Activated T-cell treated with anti-CD3 and anti-CD28 coated beads, Interleukin-2, amount 50 U/mL, for 24 hours (primary cell): Measurements from ENCODE around the gene CASP6.
A peak's percentile ranks its signal among the peaks of the same experiment; 100 is the strongest.

Experiments used
- DNase-seq: peaks from one replicate; pipeline ENCODE4 v3.0.0-alpha.2; 2020
- H3K27ac Mint-ChIP-seq: 2 replicates; pipeline ENCODE4 v1.8.0; 2020; ENCODE audit warnings: mild to moderate bottlenecking, mixed read lengths
- H3K27me3 Mint-ChIP-seq: 2 replicates; pipeline ENCODE4 v1.8.0; 2020; ENCODE audit warnings: mixed read lengths
- H3K36me3 Mint-ChIP-seq: 2 replicates; pipeline ENCODE4 v1.8.0; 2020; ENCODE audit warnings: low read depth, mixed read lengths
- H3K4me1 Mint-ChIP-seq: 2 replicates; pipeline ENCODE4 v1.8.0; 2020; ENCODE audit warnings: low read depth, mixed read lengths
- H3K4me3 Mint-ChIP-seq: 2 replicates; pipeline ENCODE4 v1.8.0; 2020; ENCODE audit warnings: mild to moderate bottlenecking, moderate library complexity, mixed read lengths
- H3K9me3 Mint-ChIP-seq: 2 replicates; pipeline ENCODE4 v1.8.0; 2020; ENCODE audit warnings: mixed read lengths

Gene CASP6

DNA sequence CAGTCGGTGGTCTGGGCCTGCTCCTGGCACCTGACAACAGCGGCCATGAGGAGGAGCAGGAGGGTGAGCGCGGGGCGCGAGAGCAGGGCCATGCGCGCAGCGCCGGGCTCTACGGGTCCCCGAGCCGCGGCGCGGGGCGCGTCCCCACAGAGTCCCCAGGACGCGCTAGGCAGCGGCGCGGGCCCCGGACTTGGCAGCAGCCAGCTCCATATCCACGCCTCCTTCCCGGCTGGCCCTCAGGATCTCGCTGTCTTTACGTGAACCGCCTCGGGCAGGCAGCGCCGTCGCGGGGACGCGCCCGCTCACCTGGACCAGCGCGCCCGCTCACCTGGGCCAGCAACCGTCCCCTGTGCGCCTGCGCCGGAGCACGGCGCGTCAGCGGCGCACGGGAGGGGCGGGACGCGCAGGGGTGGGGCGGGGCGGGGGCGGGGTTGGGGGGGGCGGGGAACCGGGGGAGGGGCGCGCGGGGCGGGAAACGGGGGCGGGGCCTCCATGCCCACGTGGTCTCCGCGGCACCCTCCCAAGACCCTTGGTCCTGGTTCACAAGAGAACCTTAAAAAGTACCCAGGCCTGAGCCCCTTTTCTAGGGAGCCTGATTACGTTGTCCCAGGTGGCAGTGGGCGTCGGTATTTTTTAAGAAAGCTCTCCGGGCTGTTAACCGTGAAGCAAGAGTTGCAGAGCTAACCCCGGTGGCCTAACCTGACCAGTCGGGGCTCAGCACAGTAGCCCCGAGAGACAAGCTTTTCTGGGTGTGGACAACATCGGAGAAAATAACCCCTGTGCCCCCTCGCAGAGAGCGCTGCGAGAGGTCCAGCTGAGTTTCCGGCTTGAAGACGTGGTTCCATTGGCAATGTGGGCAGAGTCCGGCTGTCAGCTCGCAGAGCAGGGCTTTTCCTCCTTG is 26.7 kb upstream of the CASP6 start, which contains the start of gene PLA2G12A:
Gene PLA2G12A (minus strand): TSS at position 353 of the 901 bp plus-strand sequence. CDS start 261 bp downstream, at position 92.
- peak within 1 kb of the TSS; percentile 85 for H3K27ac Mint-ChIP-seq
- H3K36me3 Mint-ChIP-seq = peaks cover 20% of the 10 kb centered on the region
- peak within 1 kb of the TSS; percentile 88 for H3K4me3 Mint-ChIP-seq
- H3K4me1 Mint-ChIP-seq = peaks cover 24% of the 10 kb centered on the region
- no peaks in the 10 kb centered on the region for H3K27me3 Mint-ChIP-seq
- peak; percentile 88 for DNase-seq
- no peaks in the 10 kb centered on the region for H3K9me3 Mint-ChIP-seq

GRCh38 chr4:109729117-109729717 is 26.0 kb upstream of the CASP6 start:
- Mint-ChIP-seq H3K4me3 (peak overlapping the region; percentile 88), H3K27ac (peak overlapping the region; percentile 85), H3K36me3 (peaks cover 24% of the 10 kb centered on the region), H3K4me1 (peaks cover 24% of the 10 kb centered on the region), H3K27me3 (no peaks in the 10 kb centered on the region), H3K9me3 (no peaks in the 10 kb centered on the region)
- no peak for DNase-seq

DNA sequence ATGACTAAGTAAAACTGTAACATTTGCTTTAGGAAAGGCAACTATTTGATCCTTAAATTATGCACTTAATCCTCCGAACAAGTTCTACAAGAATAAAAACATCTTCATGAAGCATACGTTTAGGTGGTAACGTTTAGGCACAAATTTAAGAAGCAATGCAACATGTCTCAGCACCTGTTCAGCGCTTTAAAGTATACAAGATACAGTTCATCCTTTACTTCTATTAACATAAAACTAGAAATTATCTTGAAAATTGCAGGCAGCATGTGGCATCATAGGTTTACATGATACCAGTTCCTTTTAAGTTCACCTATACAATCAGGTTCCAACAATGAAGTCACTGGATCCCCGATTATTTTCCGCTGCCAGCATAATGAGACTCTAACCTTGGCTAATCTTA is 25.1 kb upstream of the CASP6 start:
- Mint-ChIP-seq H3K4me1 (peaks cover 24% of the 10 kb centered on the region), H3K27ac (no peak overlapping the region), H3K9me3 (no peaks in the 10 kb centered on the region), H3K4me3 (peak overlapping the region; percentile 88), H3K36me3 (peaks cover 24% of the 10 kb centered on the region), H3K27me3 (no peaks in the 10 kb centered on the region)
- no peak for DNase-seq

- H3K4me3 Mint-ChIP-seq = no peak overlapping the region
- H3K36me3 Mint-ChIP-seq = peaks cover 24% of the 10 kb centered on the region
- H3K27me3 Mint-ChIP-seq = no peaks in the 10 kb centered on the region
- no peak for DNase-seq
- peaks cover 15% of the 10 kb centered on the region for H3K4me1 Mint-ChIP-seq
- no peak overlapping the region for H3K27ac Mint-ChIP-seq
- no peaks in the 10 kb centered on the region for H3K9me3 Mint-ChIP-seq
These were observed 19.9 kb upstream of the CASP6 start for GRCh38 chr4:109723110-109723509.

DNA sequence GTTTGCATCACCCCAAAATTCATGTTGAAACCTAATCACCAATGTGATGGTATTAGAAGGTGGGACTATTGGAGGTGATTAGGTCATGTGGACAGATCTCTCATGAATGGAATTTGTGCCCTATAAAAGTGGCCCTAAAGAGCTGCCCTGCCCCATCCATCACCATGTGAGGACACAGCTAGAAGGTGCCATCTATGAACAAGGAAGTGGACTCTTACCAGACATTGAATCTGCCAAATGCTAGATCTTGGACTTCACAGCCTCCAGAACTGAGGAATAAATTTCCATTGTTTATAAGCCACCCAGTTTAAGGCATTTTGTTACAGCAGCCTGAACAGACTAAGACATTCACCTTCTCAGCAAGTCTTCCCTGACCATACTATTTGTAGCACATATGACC is 19.1 kb upstream of the CASP6 start:
- Mint-ChIP-seq H3K27me3 (no peaks in the 10 kb centered on the region), H3K4me3 (no peak overlapping the region), H3K4me1 (peaks cover 11% of the 10 kb centered on the region), H3K36me3 (peaks cover 29% of the 10 kb centered on the region), H3K9me3 (no peaks in the 10 kb centered on the region), H3K27ac (no peak overlapping the region)
- no peak for DNase-seq

DNA sequence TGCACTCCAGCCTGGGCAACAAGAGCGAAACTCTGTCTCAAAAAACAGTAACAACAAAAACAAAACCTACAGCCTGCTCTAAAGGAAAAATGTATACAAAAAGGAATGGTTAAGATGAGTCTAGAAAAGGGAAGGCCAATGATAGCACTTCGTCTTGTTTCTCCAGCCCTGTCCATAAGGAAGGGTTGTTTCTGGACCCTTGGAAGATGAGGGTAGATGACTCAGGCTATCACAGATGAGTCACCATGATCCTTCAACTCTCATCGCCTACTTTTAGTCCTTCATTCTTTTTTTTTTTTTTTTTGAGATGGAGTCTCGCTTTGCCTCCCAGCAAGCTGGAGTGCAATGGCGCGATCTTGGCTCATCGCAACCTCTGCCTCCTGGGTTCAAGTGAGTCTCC is 17.8 kb upstream of the CASP6 start:
- Mint-ChIP-seq H3K36me3 (peaks cover 34% of the 10 kb centered on the region), H3K27ac (no peak overlapping the region), H3K4me3 (no peak overlapping the region), H3K27me3 (no peaks in the 10 kb centered on the region), H3K9me3 (no peaks in the 10 kb centered on the region), H3K4me1 (peaks cover 12% of the 10 kb centered on the region)
- DNase-seq = no peak

GRCh38 chr4:109719604-109720003 is 16.4 kb upstream of the CASP6 start:
- Mint-ChIP-seq H3K36me3 (peaks cover 36% of the 10 kb centered on the region), H3K9me3 (no peaks in the 10 kb centered on the region), H3K4me1 (peaks cover 12% of the 10 kb centered on the region), H3K27ac (no peak overlapping the region), H3K27me3 (no peaks in the 10 kb centered on the region), H3K4me3 (no peak overlapping the region)
- no peak for DNase-seq

DNA sequence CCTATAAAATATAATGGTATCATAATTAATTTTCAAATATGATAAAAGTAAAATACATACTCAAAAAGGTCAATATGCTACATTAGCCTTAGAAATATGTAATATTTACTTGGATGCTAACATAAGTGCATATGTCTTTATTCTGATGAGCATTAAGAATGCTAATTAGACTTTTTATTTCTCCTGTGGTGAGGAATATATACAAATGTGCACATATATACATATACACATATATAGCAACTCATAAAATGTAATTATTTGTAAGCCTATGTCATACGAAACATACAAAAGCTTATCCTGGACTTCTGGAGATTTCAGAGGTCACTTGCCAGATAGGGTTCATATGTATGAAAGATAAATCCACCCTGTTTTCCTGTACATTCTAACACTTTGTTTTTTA is 15.5 kb upstream of the CASP6 start:
- Mint-ChIP-seq H3K4me3 (no peak overlapping the region), H3K9me3 (no peaks in the 10 kb centered on the region), H3K27ac (no peak overlapping the region), H3K27me3 (no peaks in the 10 kb centered on the region), H3K36me3 (peaks cover 41% of the 10 kb centered on the region), H3K4me1 (peaks cover 12% of the 10 kb centered on the region)
- DNase-seq = no peak

DNA sequence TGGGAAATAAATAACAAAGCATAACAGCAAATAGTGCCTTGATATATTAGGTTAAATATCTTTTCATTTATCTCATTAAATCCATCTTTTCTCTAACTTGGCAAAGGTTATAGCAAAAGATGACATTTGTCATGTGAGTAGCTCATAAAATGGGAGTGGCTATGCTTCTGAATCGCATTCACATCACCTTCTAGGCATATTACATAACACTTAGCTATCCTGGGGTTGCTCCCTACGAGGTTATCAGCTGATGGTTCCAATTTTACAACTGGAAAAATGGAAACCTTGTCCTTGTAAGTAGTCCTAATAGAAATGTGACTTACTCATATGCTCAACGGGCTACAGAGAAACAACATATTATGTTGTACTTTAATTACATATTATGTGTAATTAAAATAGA is 10.3 kb upstream of the CASP6 start:
- Mint-ChIP-seq H3K9me3 (no peaks in the 10 kb centered on the region), H3K4me3 (no peak overlapping the region), H3K27me3 (no peaks in the 10 kb centered on the region), H3K36me3 (peaks cover 70% of the 10 kb centered on the region), H3K27ac (no peak overlapping the region), H3K4me1 (peaks cover 10% of the 10 kb centered on the region)
- no peak for DNase-seq

GRCh38 chr4:109708990-109709389 is 5.7 kb upstream of the CASP6 start:
- H3K4me1 Mint-ChIP-seq = peaks cover 8% of the 10 kb centered on the region
- H3K4me3 Mint-ChIP-seq = no peak overlapping the region
- no peaks in the 10 kb centered on the region for H3K27me3 Mint-ChIP-seq
- H3K27ac Mint-ChIP-seq = no peak overlapping the region
- peaks cover 42% of the 10 kb centered on the region for H3K36me3 Mint-ChIP-seq
- no peak for DNase-seq
- H3K9me3 Mint-ChIP-seq = no peaks in the 10 kb centered on the region

DNA sequence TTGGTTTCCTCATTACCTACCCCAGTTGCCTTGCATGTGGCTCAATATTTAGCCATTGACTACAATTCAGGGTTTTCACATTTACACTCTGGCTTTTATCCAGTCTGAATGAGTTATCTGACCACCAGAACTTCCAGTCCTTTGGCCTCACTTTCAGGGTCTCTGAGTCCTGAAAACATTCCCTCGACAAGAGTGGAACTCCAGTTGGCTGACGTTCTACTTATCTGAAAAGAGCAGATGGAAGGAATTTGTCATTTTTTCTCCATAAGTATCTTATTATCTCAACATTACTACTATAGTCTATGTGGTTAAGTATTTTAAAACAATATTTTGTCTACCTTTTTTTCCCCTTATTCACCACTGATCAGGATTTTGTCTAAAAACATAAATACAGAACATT is 5.2 kb upstream of the CASP6 start:
- no peaks in the 10 kb centered on the region for H3K9me3 Mint-ChIP-seq
- H3K27me3 Mint-ChIP-seq = no peaks in the 10 kb centered on the region

GRCh38 chr4:109703664-109704361 is 568 bp upstream of the CASP6 start:
- Mint-ChIP-seq H3K36me3 (peaks cover 26% of the 10 kb centered on the region), H3K27me3 (no peaks in the 10 kb centered on the region), H3K4me1 (peaks cover 33% of the 10 kb centered on the region), H3K27ac (peak overlapping the region; percentile 92), H3K4me3 (peak overlapping the region; percentile 90), H3K9me3 (no peaks in the 10 kb centered on the region)
- no peak for DNase-seq

More for the DNA sequence above, 5.2 kb upstream of the CASP6 start:
- no peak overlapping the region for H3K4me3 Mint-ChIP-seq
- H3K4me1 Mint-ChIP-seq = peaks cover 13% of the 10 kb centered on the region
- H3K36me3 Mint-ChIP-seq = peaks cover 40% of the 10 kb centered on the region
- DNase-seq = no peak
- H3K27ac Mint-ChIP-seq = no peak overlapping the region

GRCh38 chr4:109701566-109702410 is 1.5 kb downstream of the CASP6 start:
- peaks cover 25% of the 10 kb centered on the region for H3K36me3 Mint-ChIP-seq
- H3K27ac Mint-ChIP-seq = peak overlapping the region; percentile 92
- peaks cover 39% of the 10 kb centered on the region for H3K4me1 Mint-ChIP-seq
- H3K9me3 Mint-ChIP-seq = no peaks in the 10 kb centered on the region
- peak overlapping the region; percentile 90 for H3K4me3 Mint-ChIP-seq
- no peaks in the 10 kb centered on the region for H3K27me3 Mint-ChIP-seq
- no peak for DNase-seq
